Mucosa of descending colon (tissue), 3 donors: Measurements from ENCODE around the gene COL15A1. TPM values are rescaled to one million over a fixed set of nuclear protein-coding genes. Genes with fewer than 3 reads are reported as not detected.

ENCODE experiments used
- ATAC-seq: fragments of 200-7000 bp; cut with Tn5 transposase; one replicate; pipeline ENCODE4 v1.9.1; 2020; ENCODE audit warnings: mild to moderate bottlenecking, moderate library complexity
- DNase-seq, 3 donors: peaks; one replicate each; pipeline ENCODE4 v3.0.0-alpha.2; 2020
- H3K36me3 ChIP-seq: fragments of 200-600 bp; one replicate; pipeline ENCODE4 v1.8.0; 2021; ENCODE audit warnings: low read depth, mild to moderate bottlenecking
- H3K4me1 ChIP-seq: fragments of 200-600 bp; one replicate; pipeline ENCODE4 v1.8.0; 2021; ENCODE audit warnings: low read depth, mild to moderate bottlenecking
- H3K4me3 ChIP-seq: fragments of 200-600 bp; one replicate; pipeline ENCODE4 v1.8.0; 2021; ENCODE audit warnings: mild to moderate bottlenecking
- H3K9me3 ChIP-seq: fragments of 200-600 bp; one replicate; pipeline ENCODE4 v1.8.0; 2021; ENCODE audit warnings: mild to moderate bottlenecking
- intact Hi-C, 2 donors: fragments of 100-400 bp; cut with DNase I in 1 of 2; cut with micrococcal nuclease in 1 of 2; formaldehyde crosslinking; loops; one replicate each; pipeline versions ENCODE4 v1.11.0 to v1.11.1; 2022; cut with DNase I, micrococcal nuclease
- total RNA-seq, 3 donors: library from RNA; stranded (reverse); fragmentation: NEBNext Ultra II Directional in 2 of 3; extraction: Animal tissue kit (Norgen Biotek cat#: 25700) in 2 of 3; gene quantifications; one replicate each; pipeline versions ENCODE4 v1.2.1 to v1.2.4, GENCODE V29; 2021 to 2023
- TF ChIP-seq, protein P1 (sequence below): fragments of 200-600 bp; IDR thresholded peaks from one replicate; pipeline ENCODE4 v1.8.0; 2022; ENCODE audit warnings: antibody characterized with exemption, mild to moderate bottlenecking
- donor health status: DM: no; HTN: no; CAD: no; lungs with moderate emphysema.
- donor health status: DM: no; HTN: no; CAD: no.
- donor health status: DM: no; HTN: yes; CAD: no.

Gene COL15A1
- total RNA-seq, 3 donors from 2014 or later = 4.2 to 43.4 (median 11.2) TPM

DNA sequence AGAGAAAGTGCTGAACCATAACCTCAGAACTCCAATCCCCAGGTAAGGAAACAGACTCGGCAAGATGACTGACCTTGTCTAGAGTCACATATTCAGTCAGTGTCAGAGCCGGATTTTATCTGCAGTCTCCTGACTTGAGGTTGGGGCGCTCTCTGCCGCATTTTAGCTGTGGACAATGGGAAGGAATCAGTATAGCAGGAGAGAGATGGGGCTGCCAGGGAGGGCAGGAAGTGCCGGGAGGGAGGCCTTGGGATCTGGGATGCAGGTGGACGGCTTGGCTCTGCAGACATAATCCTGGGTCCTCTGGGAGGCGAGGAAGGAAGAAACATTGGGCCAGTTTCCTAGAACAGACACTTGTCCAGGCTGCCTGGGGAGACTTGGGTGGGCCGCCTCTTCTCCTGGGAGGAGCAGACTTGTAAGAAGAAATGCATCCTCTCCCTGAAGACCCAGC lies 39.7 kb upstream of the COL15A1 start:
- intact Hi-C loops = no loop called here
- Histone ChIP-seq H3K4me1 (no peaks in the 10 kb centered on the region), H3K9me3 (no peaks in the 10 kb centered on the region), H3K4me3 (no peak overlapping the region), H3K36me3 (no peaks in the 10 kb centered on the region)
- no peak for ATAC-seq
- no peak for DNase-seq
- TF ChIP-seq, protein P1, sequence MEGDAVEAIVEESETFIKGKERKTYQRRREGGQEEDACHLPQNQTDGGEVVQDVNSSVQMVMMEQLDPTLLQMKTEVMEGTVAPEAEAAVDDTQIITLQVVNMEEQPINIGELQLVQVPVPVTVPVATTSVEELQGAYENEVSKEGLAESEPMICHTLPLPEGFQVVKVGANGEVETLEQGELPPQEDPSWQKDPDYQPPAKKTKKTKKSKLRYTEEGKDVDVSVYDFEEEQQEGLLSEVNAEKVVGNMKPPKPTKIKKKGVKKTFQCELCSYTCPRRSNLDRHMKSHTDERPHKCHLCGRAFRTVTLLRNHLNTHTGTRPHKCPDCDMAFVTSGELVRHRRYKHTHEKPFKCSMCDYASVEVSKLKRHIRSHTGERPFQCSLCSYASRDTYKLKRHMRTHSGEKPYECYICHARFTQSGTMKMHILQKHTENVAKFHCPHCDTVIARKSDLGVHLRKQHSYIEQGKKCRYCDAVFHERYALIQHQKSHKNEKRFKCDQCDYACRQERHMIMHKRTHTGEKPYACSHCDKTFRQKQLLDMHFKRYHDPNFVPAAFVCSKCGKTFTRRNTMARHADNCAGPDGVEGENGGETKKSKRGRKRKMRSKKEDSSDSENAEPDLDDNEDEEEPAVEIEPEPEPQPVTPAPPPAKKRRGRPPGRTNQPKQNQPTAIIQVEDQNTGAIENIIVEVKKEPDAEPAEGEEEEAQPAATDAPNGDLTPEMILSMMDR = no peak

DNA sequence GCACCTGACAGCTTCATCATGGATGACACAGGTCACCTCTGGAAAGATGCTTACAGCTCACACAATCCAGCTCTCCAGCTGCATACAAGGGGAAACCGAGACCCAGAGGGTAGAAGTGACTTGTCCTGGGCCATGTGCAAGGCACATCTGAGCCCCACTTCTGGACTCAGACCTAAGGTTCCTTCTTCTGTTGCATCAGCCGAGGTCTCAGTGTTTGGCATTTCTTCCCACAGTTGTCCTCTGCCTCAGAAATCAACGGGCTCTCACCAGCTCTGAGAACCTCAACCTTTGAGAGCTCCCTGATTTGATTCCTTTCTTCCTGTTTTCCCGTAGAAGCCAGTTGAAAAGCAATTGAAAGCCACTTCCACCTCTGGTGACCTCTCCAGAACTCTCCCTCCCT lies 38.7 kb upstream of the COL15A1 start:
- H3K4me1 ChIP-seq = no peaks in the 10 kb centered on the region
- no peaks in the 10 kb centered on the region for H3K9me3 ChIP-seq
- intact Hi-C loops = no loop called here
- H3K36me3 ChIP-seq = no peaks in the 10 kb centered on the region
- no peak overlapping the region for H3K4me3 ChIP-seq
- TF ChIP-seq, protein P1 = no peak
- DNase-seq = no peak
- ATAC-seq = no peak

DNA sequence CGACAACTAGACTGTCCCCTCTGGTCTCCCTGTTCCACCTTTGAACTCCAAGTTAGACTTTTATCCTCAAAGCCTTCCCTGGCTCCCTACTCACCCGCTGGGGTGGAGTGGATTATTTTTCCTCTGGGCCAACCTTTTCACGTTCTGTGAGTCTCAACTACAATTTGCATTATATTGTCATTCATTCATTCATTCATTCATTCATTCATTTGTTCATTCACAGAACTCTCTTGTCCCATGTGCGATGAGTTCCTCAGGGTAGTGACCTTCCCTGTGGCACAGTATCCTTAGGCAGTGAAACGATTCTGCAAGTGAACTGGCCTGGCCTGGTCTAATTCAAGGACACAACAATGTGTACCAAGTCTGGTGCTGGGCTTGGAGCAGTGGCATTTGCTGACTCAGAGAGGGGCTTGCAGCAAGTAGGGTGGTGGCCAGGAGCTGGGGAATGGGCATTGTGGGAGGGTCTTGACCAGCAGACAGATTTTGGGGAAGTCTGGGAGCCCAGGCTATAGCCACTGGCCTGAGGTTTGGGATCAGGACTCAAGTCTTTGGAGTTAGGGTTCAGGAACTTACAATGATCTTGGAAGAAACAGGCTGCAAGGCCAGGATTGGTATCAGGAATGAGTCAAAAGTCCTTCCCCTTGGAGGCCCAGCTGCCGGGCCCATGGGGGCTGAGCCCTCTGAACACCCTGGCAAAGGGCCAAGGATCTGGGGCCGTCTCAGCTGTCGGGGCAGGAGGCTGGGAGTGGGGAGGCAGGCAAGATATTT lies 37.2 kb upstream of the COL15A1 start:
- ATAC-seq (no peak), DNase-seq (no peak)
- no peaks in the 10 kb centered on the region for H3K36me3 ChIP-seq
- TF ChIP-seq, protein P1 = no peak
- no peak overlapping the region for H3K4me3 ChIP-seq
- no peaks in the 10 kb centered on the region for H3K9me3 ChIP-seq
- no peaks in the 10 kb centered on the region for H3K4me1 ChIP-seq
- intact Hi-C loops = no loop called here

DNA sequence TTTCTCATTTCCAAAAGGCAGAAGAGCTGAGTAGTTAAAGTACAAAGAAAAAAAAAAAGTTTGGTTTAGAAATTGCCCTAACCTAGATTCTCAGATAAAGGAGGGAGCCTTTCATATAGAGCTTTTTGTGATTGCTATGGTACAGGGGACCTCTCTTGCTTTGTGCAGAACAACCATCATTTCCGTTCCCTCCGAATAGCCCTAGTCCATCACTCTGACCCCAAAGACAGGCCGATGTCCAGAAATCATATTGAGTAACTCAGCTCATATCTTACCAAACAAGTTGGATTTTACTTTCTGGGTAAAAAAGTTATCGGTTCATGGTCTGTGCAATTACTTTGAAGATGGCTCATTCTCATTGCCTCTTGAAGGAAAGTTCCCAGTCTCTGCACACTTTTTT lies 36.7 kb upstream of the COL15A1 start:
- Histone ChIP-seq H3K4me3 (no peak overlapping the region), H3K9me3 (no peaks in the 10 kb centered on the region), H3K36me3 (no peaks in the 10 kb centered on the region), H3K4me1 (no peaks in the 10 kb centered on the region)
- DNase-seq (no peak), ATAC-seq (no peak)
- TF ChIP-seq, protein P1 = no peak
- intact Hi-C loops = no loop called here

DNA sequence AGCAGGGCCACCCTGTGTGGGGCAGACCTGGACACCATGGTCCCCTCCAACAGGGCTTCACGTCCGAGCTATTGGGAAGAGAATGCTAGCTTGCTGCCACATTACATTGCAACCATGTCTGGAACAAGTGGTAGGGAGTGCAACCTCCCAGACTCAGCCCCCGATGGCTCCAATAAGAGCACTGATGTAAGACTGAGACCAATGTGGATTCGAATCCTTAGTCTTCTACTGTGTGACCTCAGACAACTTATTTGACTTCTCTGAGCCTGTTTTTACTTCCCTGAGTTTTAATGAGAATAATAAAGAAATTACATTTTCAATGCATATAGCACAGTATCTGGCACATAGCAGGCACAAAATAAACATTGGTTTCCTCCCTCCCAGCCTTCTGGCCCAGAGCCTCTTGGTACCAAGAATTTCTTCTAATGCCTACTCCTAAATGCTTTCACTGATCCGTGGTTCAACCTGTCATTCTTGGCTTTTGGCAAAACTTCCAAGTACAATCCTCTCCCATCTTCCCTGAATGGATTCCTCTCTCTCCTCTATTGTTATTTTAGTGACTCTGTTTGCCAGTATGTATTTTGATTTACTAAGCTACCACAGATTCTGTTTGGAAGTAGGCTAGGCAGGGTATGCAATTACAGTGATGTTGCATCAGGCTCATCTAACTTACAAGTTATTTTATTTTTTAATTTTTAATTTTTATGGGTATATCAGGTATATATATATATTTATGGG lies 34.6 kb upstream of the COL15A1 start:
- intact Hi-C loops = no loop called here
- Histone ChIP-seq H3K4me3 (no peak overlapping the region), H3K9me3 (no peaks in the 10 kb centered on the region), H3K4me1 (no peaks in the 10 kb centered on the region), H3K36me3 (no peaks in the 10 kb centered on the region)
- DNase-seq (no peak), ATAC-seq (no peak)
- TF ChIP-seq, protein P1 = no peak
